Endothelial cell of umbilical vein (primary cell): ENCODE measurements around the gene PARD3B. TPM values are rescaled to one million over a fixed set of nuclear protein-coding genes. Genes with fewer than 3 reads are reported as not detected.

Experiments
- BruUV-seq: library from RNA; stranded (reverse); fragments of 400-500 nt; replicated peaks from 2 replicates; lab custom pipeline; 2021; lab: Mats Ljungman, UMichigan
- CTCF ChIA-PET: fragments of 300-600, 350-600 bp; sonication (Branson Sonifier 250); formaldehyde crosslinking; loops from one replicate; lab custom pipeline; 2021; ENCODE audit warnings: antibody characterized with exemption, inconsistent platforms; lab: Charles Lee
- POLR2A ChIA-PET: fragments of 300-600, 350-600 bp; sonication (Branson Sonifier 250); formaldehyde crosslinking; loops from one replicate; lab custom pipeline; 2021; ENCODE audit warnings: antibody characterized with exemption, inconsistent platforms; lab: Charles Lee
- DNase-seq: peaks from one replicate; pipeline ENCODE4 v3.0.0-alpha.2; 2011; ENCODE audit warnings: low read depth, low spot score
- FAIRE-seq: peaks from 2 replicates; lab custom pipeline; 2011; peaks lifted over from hg19 to GRCh38; lab: Jason Lieb, UNC
- H2AFZ ChIP-seq: 2 replicates; pipeline ENCODE4 v1.6.0; 2012; ENCODE audit warnings: low read depth, low read length, control low read depth, inconsistent platforms
- H3K27ac ChIP-seq: 2 replicates; pipeline ENCODE4 v1.5.1; 2011; ENCODE audit warnings: low read depth, mild to moderate bottlenecking, control low read depth, low read length, moderate library complexity; ENCODE audit not compliant: insufficient read depth
- H3K27me3 ChIP-seq, 2 experiments: 2 replicates each; pipeline versions ENCODE4 v1.6.0 to v1.6.1; 2011; ENCODE audit warnings: low read length in 2 of 2, mixed read lengths in 1 of 2; ENCODE audit not compliant: control insufficient read depth in 2 of 2, insufficient read depth in 2 of 2
- H3K36me3 ChIP-seq, 2 experiments: 2 replicates in 1 of 2; 3 replicates in 1 of 2; pipeline ENCODE4 v1.5.1; 2011; ENCODE audit warnings: low read length in 2 of 2, mild to moderate bottlenecking in 1 of 2, moderate library complexity in 1 of 2; ENCODE audit not compliant: control insufficient read depth in 2 of 2, insufficient read depth in 2 of 2; ENCODE audit errors: extremely low read depth in 1 of 2
- H3K4me1 ChIP-seq: 3 replicates; pipeline ENCODE4 v1.5.1; 2011; ENCODE audit warnings: mild to moderate bottlenecking, low read length; ENCODE audit not compliant: control insufficient read depth, insufficient read depth; ENCODE audit errors: extremely low read depth
- H3K4me2 ChIP-seq: 2 replicates; pipeline ENCODE4 v1.6.1; 2011; ENCODE audit warnings: low read length, control low read depth, mixed read lengths; ENCODE audit not compliant: insufficient read depth
- H3K4me3 ChIP-seq, 3 experiments: fragments of 200-600 bp in 1 of 3; sonication (generic), shearing (Covaris generic) in 1 of 3; replicated peaks in 1 of 3; 2 replicates each; pipeline ENCODE4 v1.5.1; 2011 to 2016; ENCODE audit warnings: control low read depth in 3 of 3, low read length in 3 of 3, mild to moderate bottlenecking in 2 of 3, inconsistent platforms in 1 of 3, low read depth in 1 of 3, moderate library complexity in 1 of 3; ENCODE audit not compliant: insufficient read depth in 1 of 3
- H3K79me2 ChIP-seq: 2 replicates; pipeline ENCODE4 v1.6.0; 2012; ENCODE audit warnings: low read length, inconsistent platforms; ENCODE audit not compliant: control insufficient read depth, insufficient read depth
- H3K9ac ChIP-seq: replicated peaks from 2 replicates; pipeline ENCODE3; 2011; ENCODE audit warnings: low read length, control low read depth; ENCODE audit not compliant: insufficient read depth; ENCODE audit errors: extremely low read depth
- H3K9me1 ChIP-seq: replicated peaks from 3 replicates; pipeline ENCODE4 v1.6.0; 2011; ENCODE audit warnings: mild to moderate bottlenecking, low read length; ENCODE audit not compliant: control insufficient read depth, insufficient read depth; ENCODE audit errors: extremely low read depth
- H3K9me3 ChIP-seq: replicated peaks from 2 replicates; pipeline ENCODE4 v1.5.1; 2012; ENCODE audit warnings: low read length, inconsistent platforms; ENCODE audit not compliant: control insufficient read depth, insufficient read depth
- H4K20me1 ChIP-seq: replicated peaks from 2 replicates; pipeline ENCODE3; 2011; ENCODE audit warnings: mild to moderate bottlenecking, low read length; ENCODE audit not compliant: control insufficient read depth, insufficient read depth; ENCODE audit errors: extremely low read depth
- CTCF ChIP-seq, 2 donors: IDR thresholded peaks; 1 replicate in 1 of 2; 2 replicates in 1 of 2; pipeline ENCODE4 v1.5.1; 2011; ENCODE audit warnings: low read length in 2 of 2, mild to moderate bottlenecking in 2 of 2, moderate library complexity in 2 of 2, control low read depth in 1 of 2, inconsistent platforms in 1 of 2, low read depth in 1 of 2; ENCODE audit not compliant: insufficient read depth in 1 of 2; ENCODE audit errors: extremely low read depth in 1 of 2
- EZH2 ChIP-seq: IDR thresholded peaks from 2 replicates; pipeline ENCODE4 v1.6.1; 2012; ENCODE audit warnings: borderline replicate concordance, low read depth, mild to moderate bottlenecking, moderate library complexity, low read length, inconsistent platforms; ENCODE audit not compliant: severe bottlenecking
- FOS ChIP-seq: IDR thresholded peaks from 2 replicates; pipeline ENCODE4 v1.6.1; 2011; ENCODE audit warnings: mild to moderate bottlenecking, low read length, moderate library complexity, borderline replicate concordance; ENCODE audit not compliant: insufficient read depth
- GATA2 ChIP-seq: IDR thresholded peaks from 2 replicates; pipeline ENCODE4 v1.7.0; 2011; ENCODE audit warnings: low read depth, mild to moderate bottlenecking, moderate library complexity, mixed read lengths, low read length; ENCODE audit not compliant: insufficient read length, insufficient read depth
- JUN ChIP-seq: IDR thresholded peaks from 2 replicates; pipeline ENCODE4 v1.6.1; 2011; ENCODE audit warnings: borderline replicate concordance, low read depth; ENCODE audit not compliant: insufficient read length, insufficient read depth
- MAX ChIP-seq: IDR thresholded peaks from 2 replicates; pipeline ENCODE4 v1.6.1; 2011; ENCODE audit not compliant: insufficient read depth, insufficient read length
- MYC ChIP-seq: IDR thresholded peaks from one replicate; pipeline ENCODE4 v1.6.1; 2011; ENCODE audit warnings: mild to moderate bottlenecking, low read depth, low read length
- POLR2A ChIP-seq: IDR thresholded peaks from 2 replicates; pipeline ENCODE4 v1.6.1; 2012; ENCODE audit warnings: low read depth, mild to moderate bottlenecking, control low read depth, low read length
- POLR2AphosphoS5 ChIP-seq: IDR thresholded peaks from 2 replicates; pipeline ENCODE4 v1.6.1; 2012; ENCODE audit warnings: low read depth, mild to moderate bottlenecking, control low read depth, low read length, moderate library complexity; ENCODE audit not compliant: insufficient read depth
- dilution Hi-C: fragments of 300-500 bp; cut with MboI; formaldehyde crosslinking; loops from one replicate; pipeline ENCODE4 v1.15.0; 2019; ENCODE audit warnings: low sequenced_read_pairs; ENCODE audit not compliant: extremely low pct_ligation_motif_present
- intact Hi-C: fragments of 100-400 bp; cut with micrococcal nuclease; formaldehyde crosslinking; loops from one replicate; pipeline ENCODE4 v1.10.0; 2022
- polyA plus RNA-seq, 4 experiments: library from polyadenylated mRNA; depleted of rRNA in 3 of 4; stranded (reverse) in 3 of 4; unstranded in 1 of 4; fragments of >200 nt; gene quantifications; 2 replicates each; pipeline versions ENCODE4 v1.2.1 to v1.2.3, GENCODE V29; 2011 to 2012; ENCODE audit warnings: missing spikeins in 1 of 4
- total RNA-seq: library from RNA; stranded (reverse); gene quantifications from 2 replicates; pipeline ENCODE4 v1.2.3, GENCODE V29; 2021

The PARD3B gene
- total and polyA plus RNA-seq, 2 donors (not counting 3 experiments of a cell fraction or from before 2014, with no cell fraction given), result 2.2 to 30.9 TPM

GRCh38 chr2:204529795-204530463 is 15.3 kb upstream of the PARD3B start:
- H3K36me3 ChIP-seq, result no peaks in the 10 kb centered on the region
- H3K4me1 ChIP-seq, result no peaks in the 10 kb centered on the region
- no peak overlapping the region for H3K4me3 ChIP-seq
- no peak overlapping the region for H3K27ac ChIP-seq
- no peak overlapping the region for H3K4me2 ChIP-seq
- no peaks in the 10 kb centered on the region for H3K9me3 ChIP-seq
- FAIRE-seq, result no peak
- no peak overlapping the region for H3K9ac ChIP-seq
- no peaks in the 10 kb centered on the region for H3K79me2 ChIP-seq
- no peak for TF ChIP-seq GATA2
- TF ChIP-seq POLR2AphosphoS5, result no peak
- no peak for TF ChIP-seq MAX
- no peak for TF ChIP-seq JUN
- TF ChIP-seq FOS, result no peak
- TF ChIP-seq CTCF (IDR thresholded peaks at IDR 0.05; ENCODE audit: extremely low read depth in 1 of 2, insufficient read depth in 1 of 2, low read depth in 1 of 2, low read length in 2 of 2), result no peak
- TF ChIP-seq POLR2A, result no peak
- TF ChIP-seq EZH2, result no peak
- no peak for TF ChIP-seq MYC
- no peaks in the 10 kb centered on the region for H3K9me1 ChIP-seq
- dilution Hi-C loops, result no loop called here
- H4K20me1 ChIP-seq, result no peaks in the 10 kb centered on the region
- no TSS peak for BruUV-seq
- intact Hi-C loops, result no loop called here
- DNase-seq, result no peak
- POLR2A ChIA-PET, result no interaction called here
- CTCF ChIA-PET, result interaction anchor here (1.2 kb wide), 1 partner anchor 34 kb away, joined by 3 read pairs; no protein-coding TSS in a partner anchor
- H2AFZ ChIP-seq, result no peak overlapping the region
- no peaks in the 10 kb centered on the region for H3K27me3 ChIP-seq
